ENCODE measurements around the gene AKR1C1.
"Not testable (repeated sequence)": the region's sequence is repeated elsewhere in the genome, so short reads cannot be mapped to it uniquely, and the experiment has no call there.

DNA sequence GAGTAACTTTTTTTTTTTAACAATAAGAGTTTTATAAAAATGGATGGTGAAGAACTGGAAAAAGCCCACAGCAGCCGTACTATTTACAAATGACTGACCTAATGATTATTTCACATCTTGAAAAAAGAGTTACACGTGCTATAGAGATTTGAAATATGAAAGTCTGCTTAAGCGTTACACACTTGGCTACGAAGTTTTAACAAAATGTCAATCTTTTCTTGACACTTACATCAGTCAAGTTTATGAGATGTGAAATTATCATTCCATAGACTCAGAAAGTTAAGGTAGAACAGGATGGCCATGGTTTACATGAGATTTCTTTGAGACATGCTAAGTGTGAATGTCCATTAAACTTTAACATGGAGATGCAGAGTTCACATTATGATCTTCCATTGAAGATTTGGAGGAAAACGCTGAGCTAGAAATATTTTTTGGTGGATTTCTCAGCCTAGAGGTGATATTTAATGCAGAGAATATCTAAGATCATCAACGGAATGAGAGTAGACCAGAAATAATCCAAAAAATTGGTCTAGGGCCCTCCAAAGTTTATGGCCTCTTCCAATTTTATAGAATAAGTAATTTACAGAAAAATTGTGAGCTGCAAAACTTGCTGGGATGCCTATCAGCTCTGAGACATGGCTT lies 24.9 kb downstream of the AKR1C1 start:
- TF ChIP-seq, protein P1, sequence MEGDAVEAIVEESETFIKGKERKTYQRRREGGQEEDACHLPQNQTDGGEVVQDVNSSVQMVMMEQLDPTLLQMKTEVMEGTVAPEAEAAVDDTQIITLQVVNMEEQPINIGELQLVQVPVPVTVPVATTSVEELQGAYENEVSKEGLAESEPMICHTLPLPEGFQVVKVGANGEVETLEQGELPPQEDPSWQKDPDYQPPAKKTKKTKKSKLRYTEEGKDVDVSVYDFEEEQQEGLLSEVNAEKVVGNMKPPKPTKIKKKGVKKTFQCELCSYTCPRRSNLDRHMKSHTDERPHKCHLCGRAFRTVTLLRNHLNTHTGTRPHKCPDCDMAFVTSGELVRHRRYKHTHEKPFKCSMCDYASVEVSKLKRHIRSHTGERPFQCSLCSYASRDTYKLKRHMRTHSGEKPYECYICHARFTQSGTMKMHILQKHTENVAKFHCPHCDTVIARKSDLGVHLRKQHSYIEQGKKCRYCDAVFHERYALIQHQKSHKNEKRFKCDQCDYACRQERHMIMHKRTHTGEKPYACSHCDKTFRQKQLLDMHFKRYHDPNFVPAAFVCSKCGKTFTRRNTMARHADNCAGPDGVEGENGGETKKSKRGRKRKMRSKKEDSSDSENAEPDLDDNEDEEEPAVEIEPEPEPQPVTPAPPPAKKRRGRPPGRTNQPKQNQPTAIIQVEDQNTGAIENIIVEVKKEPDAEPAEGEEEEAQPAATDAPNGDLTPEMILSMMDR (IDR thresholded peaks at IDR 0.05), result not testable (repeated sequence)
- not testable (repeated sequence) for TF ChIP-seq POLR2A (IDR thresholded peaks at IDR 0.05)
